Stomach (tissue), 4 donors: ENCODE data around the gene CNTN4.

Source experiments
- CTCF ChIP-seq, 7 experiments: fragments of 450-650 bp in 4 of 7; fragments of 200-600 bp in 3 of 7; sonication (generic) in 3 of 7; IDR thresholded peaks; one replicate each; pipeline ENCODE4 v1.5.1; 2016 to 2019; ENCODE audit warnings: antibody characterized with exemption in 7 of 7, control low read depth in 2 of 7, mild to moderate bottlenecking in 1 of 7
- EP300 ChIP-seq: sonication (generic); formaldehyde crosslinking; IDR thresholded peaks from one replicate; pipeline ENCODE4 v1.6.1; 2017; ENCODE audit warnings: antibody characterized with exemption
- POLR2A ChIP-seq, 4 donors: fragments of 450-650 bp; IDR thresholded peaks; one replicate each; pipeline ENCODE4 v1.6.1; 2016; ENCODE audit warnings: antibody characterized with exemption in 4 of 4, control low read depth in 2 of 4, mild to moderate bottlenecking in 1 of 4, moderate library complexity in 1 of 4
- POLR2AphosphoS5 ChIP-seq, 3 donors: sonication (generic); formaldehyde crosslinking; IDR thresholded peaks; one replicate each; pipeline ENCODE4 v1.6.1; 2016; ENCODE audit warnings: antibody characterized with exemption in 3 of 3

DNA sequence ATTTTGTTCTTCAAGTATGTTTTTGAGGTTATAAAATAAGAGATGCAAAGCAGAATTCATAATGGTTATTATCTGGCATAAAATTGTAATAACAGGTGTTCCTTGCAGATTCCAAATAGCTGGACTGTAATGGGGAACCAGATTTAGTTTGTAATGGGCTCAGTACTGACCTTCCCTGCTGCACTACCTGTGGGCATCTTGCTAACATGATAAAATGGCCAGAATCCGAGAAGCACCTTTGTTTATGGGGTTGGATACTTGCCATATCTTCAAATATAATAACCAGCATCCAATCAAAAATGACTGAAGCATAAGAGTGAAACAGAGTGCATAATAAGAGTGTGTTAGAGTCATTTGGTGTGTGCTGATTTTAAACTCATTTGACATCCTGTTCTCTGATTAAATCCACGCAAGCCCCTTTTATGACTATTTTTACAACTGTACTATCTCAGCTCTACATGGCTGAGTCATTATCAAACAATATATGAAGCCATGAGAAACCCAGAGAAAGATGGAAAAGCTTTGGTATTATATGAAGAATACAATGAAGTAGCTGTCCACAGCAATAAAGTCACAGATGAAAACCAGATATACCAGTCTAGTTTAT lies 292.4 kb downstream of the CNTN4 start:
- no peak for TF ChIP-seq CTCF (IDR thresholded peaks at IDR 0.05)
- TF ChIP-seq EP300 = no peak
- TF ChIP-seq POLR2A (IDR thresholded peaks at IDR 0.05) = no peak
- TF ChIP-seq POLR2AphosphoS5 (IDR thresholded peaks at IDR 0.05) = no peak
